GM12873 (cell line): ENCODE data around the gene BLNK.

Source experiments
- CTCF ChIP-seq: IDR thresholded peaks from 2 replicates; pipeline ENCODE4 v1.5.1; 2012; ENCODE audit warnings: low read depth, mild to moderate bottlenecking, moderate library complexity, low read length, control low read depth; ENCODE audit not compliant: insufficient read depth; ENCODE audit errors: missing control alignments

The BLNK gene

GRCh38 chr10:96271016-96271815, at the start of gene BLNK:
BLNK (minus strand) TSS chr10:96271569; CDS start chr10:96271398, 171 bp downstream.
- no peak for TF ChIP-seq CTCF

- TF ChIP-seq CTCF, result no peak
These were observed 48.5 kb upstream of the BLNK start for GRCh38 chr10:96319754-96320474.

- no peak for TF ChIP-seq CTCF
These were observed 45.9 kb upstream of the BLNK start for GRCh38 chr10:96317067-96317833.

GRCh38 chr10:96313344-96313743, 42.0 kb upstream of the BLNK start:
- no peak for TF ChIP-seq CTCF

- no peak for TF ChIP-seq CTCF
These were observed 39.9 kb upstream of the BLNK start for GRCh38 chr10:96311180-96311715.

GRCh38 chr10:96310321-96310669, 38.9 kb upstream of the BLNK start:
- TF ChIP-seq CTCF, result no peak
